K562 (cell line): ENCODE measurements around the gene MALAT1. TPM values are rescaled to one million over a fixed set of nuclear protein-coding genes. Genes with fewer than 3 reads are reported as not detected.
A peak's percentile ranks its signal among the peaks of the same experiment; 100 is the strongest.

Experiments used
- ATAC-seq: fragments of 200-7000 bp; cut with Tn5 transposase; 3 replicates; pipeline ENCODE4 v1.9.1; 2020; ENCODE audit warnings: moderate library complexity
- BruUV-seq: library from RNA; stranded (reverse); fragments of 400-500 nt; replicated peaks from 2 replicates; lab custom pipeline; 2021; lab: Mats Ljungman, UMichigan
- CTCF ChIA-PET: fragments of 300-600 bp; formaldehyde crosslinking; extraction: SDS; loops from one replicate; lab custom pipeline; 2021; ENCODE audit warnings: low intra/inter-chr PET ratio; lab: Yijun Ruan, JAX
- POLR2A ChIA-PET: fragments of 300-600, 350-650 bp; sonication (Branson Sonifier 250); formaldehyde crosslinking; extraction: SDS; loops from one replicate; lab custom pipeline; 2021; ENCODE audit warnings: antibody characterized with exemption, inconsistent platforms; lab: Yijun Ruan, JAX
- DNase-seq, 4 experiments: peaks; one replicate each; pipeline versions ENCODE4 v3.0.0 to v3.0.0-alpha.2; 2011 to 2018; ENCODE audit warnings: low spot score in 3 of 4, mixed read lengths in 3 of 4; ENCODE audit errors: extremely low read depth in 1 of 4
- FAIRE-seq: peaks from 2 replicates; lab custom pipeline; 2011; peaks lifted over from hg19 to GRCh38; lab: Jason Lieb, UNC
- H2AFZ ChIP-seq: 2 replicates; pipeline ENCODE4 v1.6.0; 2011; ENCODE audit warnings: low read depth, low read length, control low read depth, inconsistent platforms
- H3K27ac ChIP-seq: fragments of 200-600 bp; 3 replicates; pipeline ENCODE4 v1.8.0; 2011; ENCODE audit warnings: low read depth, mild to moderate bottlenecking, control low read depth, inconsistent platforms, low read length, moderate library complexity, mixed read lengths; ENCODE audit errors: extremely low read depth
- H3K27me3 ChIP-seq, 2 experiments: fragments of 300-600 bp in 1 of 2; 2 replicates in 1 of 2; 3 replicates in 1 of 2; pipeline versions ENCODE4 v1.6.0 to v1.8.0; 2011; ENCODE audit warnings: inconsistent platforms in 2 of 2, low read length in 2 of 2, mild to moderate bottlenecking in 1 of 2, mixed read lengths in 1 of 2, moderate library complexity in 1 of 2; ENCODE audit not compliant: control insufficient read depth in 2 of 2, insufficient read depth in 2 of 2
- H3K36me3 ChIP-seq: fragments of 300-600 bp; 3 replicates; pipeline ENCODE4 v1.8.0; 2011; ENCODE audit warnings: mild to moderate bottlenecking, low read length, inconsistent platforms; ENCODE audit not compliant: control insufficient read depth, insufficient read depth
- H3K4me1 ChIP-seq, 2 experiments: fragments of 200-600 bp in 1 of 2; replicated peaks in 1 of 2; 2 replicates in 1 of 2; 3 replicates in 1 of 2; pipeline versions ENCODE4 v1.5.1 to v1.8.0; 2011; ENCODE audit warnings: inconsistent platforms in 2 of 2, low read length in 2 of 2, mild to moderate bottlenecking in 1 of 2, mixed read lengths in 1 of 2, moderate library complexity in 1 of 2; ENCODE audit not compliant: control insufficient read depth in 2 of 2, insufficient read depth in 2 of 2
- H3K4me2 ChIP-seq: 2 replicates; pipeline ENCODE4 v1.6.1; 2011; ENCODE audit warnings: low read length, control low read depth, inconsistent platforms, mixed read lengths; ENCODE audit not compliant: insufficient read depth
- H3K4me3 ChIP-seq: fragments of 200-600 bp; sonication (generic), shearing (Covaris generic); 2 replicates; pipeline ENCODE4 v1.5.1; 2016; ENCODE audit warnings: control low read depth, inconsistent platforms
- H3K79me2 ChIP-seq: fragments of 200-600 bp; 3 replicates; pipeline ENCODE4 v1.8.0; 2011; ENCODE audit warnings: low read length, inconsistent platforms; ENCODE audit not compliant: control insufficient read depth, insufficient read depth
- H3K9ac ChIP-seq, 2 experiments: 2 replicates each; pipeline versions ENCODE4 v1.6.0 to v1.6.1; 2011; ENCODE audit warnings: low read depth in 2 of 2, low read length in 2 of 2, control low read depth in 1 of 2, inconsistent platforms in 1 of 2, mild to moderate bottlenecking in 1 of 2, mixed read lengths in 1 of 2; ENCODE audit not compliant: insufficient read depth in 1 of 2
- H3K9me1 ChIP-seq: one replicate; pipeline ENCODE4 v1.6.0; 2011; ENCODE audit warnings: inconsistent platforms, mild to moderate bottlenecking, low read length, moderate library complexity; ENCODE audit not compliant: control insufficient read depth, insufficient read depth
- H3K9me3 ChIP-seq: replicated peaks from 2 replicates; pipeline ENCODE4 v1.5.1; 2011; ENCODE audit warnings: low read depth, low read length, inconsistent platforms; ENCODE audit not compliant: control insufficient read depth, insufficient read depth
- H4K20me1 ChIP-seq: replicated peaks from 2 replicates; pipeline ENCODE4 v1.6.1; 2011; ENCODE audit warnings: low read length, inconsistent platforms, mixed read lengths; ENCODE audit not compliant: control insufficient read depth, insufficient read depth
- ATF1 ChIP-seq, 2 experiments: fragments of 450-650 bp in 1 of 2; IDR thresholded peaks; 2 replicates each; pipeline ENCODE4 v1.6.1; 2016; ENCODE audit warnings: missing compliant biosample characterization in 1 of 2, missing genetic modification characterization in 1 of 2
- BCOR ChIP-seq: fragments of 450-650 bp; IDR thresholded peaks from 2 replicates; pipeline ENCODE4 v1.6.1; 2016
- CBX1 ChIP-seq: sonication (generic); IDR thresholded peaks from 2 replicates; pipeline ENCODE4 v1.6.1; 2016; ENCODE audit warnings: antibody characterized with exemption, low read depth, mild to moderate bottlenecking
- FOSL1 ChIP-seq: fragments of 200-800 bp; sonication (Bioruptor generic); conservative IDR thresholded peaks from 2 replicates; pipeline ENCODE4 v1.6.1; 2016; ENCODE audit warnings: missing genetic modification characterization, missing compliant biosample characterization
- GABPB1 ChIP-seq: sonication (generic); formaldehyde crosslinking; IDR thresholded peaks from 2 replicates; pipeline ENCODE4 v1.8.0; 2022; ENCODE audit warnings: mild to moderate bottlenecking, missing genetic modification reagents
- GTF2A2 ChIP-seq: IDR thresholded peaks from 2 replicates; pipeline ENCODE4 v1.6.1; 2016; ENCODE audit warnings: mild to moderate bottlenecking, missing genetic modification characterization, missing compliant biosample characterization
- HDAC3 ChIP-seq: fragments of 450-650 bp; IDR thresholded peaks from 2 replicates; pipeline ENCODE4 v1.6.1; 2018; ENCODE audit warnings: borderline replicate concordance, mild to moderate bottlenecking, moderate library complexity; ENCODE audit not compliant: partially characterized antibody
- HOXB6 ChIP-seq: fragments of 250-450 bp; sonication (Bioruptor Pico); IDR thresholded peaks from 2 replicates; pipeline ENCODE4 v1.5.1; 2022; ENCODE audit warnings: mild to moderate bottlenecking, borderline replicate concordance
- LCOR ChIP-seq: sonication (generic); formaldehyde crosslinking; IDR thresholded peaks from 2 replicates; pipeline ENCODE4 v1.8.0; 2022; ENCODE audit warnings: mild to moderate bottlenecking, missing genetic modification reagents
- NCOR1 ChIP-seq: fragments of 450-650 bp; IDR thresholded peaks from 2 replicates; pipeline ENCODE4 v1.6.1; 2016; ENCODE audit warnings: mild to moderate bottlenecking, moderate library complexity
- NFIC ChIP-seq: fragments of 450-650 bp; IDR thresholded peaks from 2 replicates; pipeline ENCODE4 v1.6.1; 2017; ENCODE audit warnings: mild to moderate bottlenecking, inconsistent platforms
- PTRF ChIP-seq: fragments of 450-650 bp; IDR thresholded peaks from 2 replicates; pipeline ENCODE4 v1.6.1; 2016; ENCODE audit warnings: mild to moderate bottlenecking, missing genetic modification characterization, missing compliant biosample characterization
- RBM25 ChIP-seq: fragments of 200-400 bp; formaldehyde crosslinking; IDR thresholded peaks from 2 replicates; pipeline ENCODE4 v1.6.1; 2018; ENCODE audit warnings: low read length, low read depth, moderate library complexity; ENCODE audit not compliant: severe bottlenecking
- ZNF311 ChIP-seq: fragments of 250-450 bp; sonication (Bioruptor Pico); IDR thresholded peaks from 2 replicates; pipeline ENCODE4 v1.4.0; 2020; ENCODE audit warnings: mild to moderate bottlenecking, moderate library complexity
- ZNF583 ChIP-seq: fragments of 250-450 bp; sonication (Bioruptor Pico); IDR thresholded peaks from 2 replicates; pipeline ENCODE4 v1.4.0; 2020
- WGBS: fragments of 100-300 bp; shearing (Covaris generic); methylation state at CpG from one replicate; pipeline ENCODE4 v1.1.6; 2016; ENCODE audit warnings: low coverage, mixed read lengths; ENCODE audit not compliant: insufficient coverage; ENCODE audit errors: missing lambda C conversion rate; 5-methylcytosine and 5-hydroxymethylcytosine counted together
- in situ Hi-C: fragments of 300-500 bp; cut with MboI; formaldehyde crosslinking; loops from 4 replicates; pipeline ENCODE4 v1.15.0; 2018; ENCODE audit warnings: inconsistent platforms, mixed read lengths
- intact Hi-C: fragments of 100-400 bp; cut with micrococcal nuclease; formaldehyde crosslinking; loops from 2 replicates; pipeline ENCODE4 v1.14.2; 2022
- polyA plus RNA-seq, 8 experiments: library from polyadenylated mRNA; depleted of rRNA in 4 of 8; stranded (reverse) in 5 of 8; unstranded in 3 of 8; fragments of >200 nt; fragmentation: Nextera tagmentation in 2 of 8; fragmentation: Illumina TruSeq in 1 of 8; extraction: Ambion mirVana in 2 of 8; extraction: Trizol in 1 of 8; gene quantifications; 2 replicates each; pipeline versions ENCODE4 v1.2.1 to v1.2.3, GENCODE V29; 2011 to 2014; ENCODE audit warnings: inconsistent platforms in 1 of 8, missing spikeins in 1 of 8
- total RNA-seq, 7 experiments: library from RNA; depleted of rRNA in 6 of 7; stranded (reverse); fragments of >200 nt in 6 of 7; fragmentation: Illumina TruSeq in 2 of 7; extraction: Trizol in 2 of 7; gene quantifications; 2 replicates each; pipeline versions ENCODE4 v1.2.1 to v1.2.3, GENCODE V29; 2011 to 2021; ENCODE audit warnings: low replicate concordance in 1 of 7
- TF ChIP-seq, protein P1 (sequence below): fragments of 250-450 bp; sonication (Bioruptor Pico); IDR thresholded peaks from 2 replicates; pipeline ENCODE4 v1.5.0; 2021; ENCODE audit warnings: mild to moderate bottlenecking, borderline replicate concordance
- TF ChIP-seq, protein P2 (sequence below): sonication (generic); formaldehyde crosslinking; IDR thresholded peaks from 2 replicates; pipeline ENCODE4 v1.9.0; 2022; ENCODE audit warnings: mild to moderate bottlenecking, missing genetic modification reagents

The MALAT1 gene
- total and polyA plus RNA-seq, 9 of the 15 experiments (the other 6 are each of a cell fraction or from before 2014, with no cell fraction given), result 363 to 8,715 (median 2,351) TPM

DNA sequence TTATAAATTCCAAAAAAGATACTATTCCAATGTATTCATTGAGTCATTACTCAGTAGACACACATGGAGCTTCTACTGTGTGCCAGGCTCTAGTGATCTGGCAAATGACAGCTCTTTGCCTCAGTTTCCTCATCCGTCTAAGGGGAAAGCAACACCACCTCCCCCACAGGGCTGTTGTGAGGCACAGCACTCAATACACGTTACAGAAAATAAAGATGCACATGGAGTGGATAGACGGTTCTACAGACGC lies 6.5 kb upstream of the MALAT1 start:
- Histone ChIP-seq H3K79me2 (peaks cover 61% of the 10 kb centered on the region), H3K4me3 (peak overlapping the region; percentile 6; the same call in 1 of the 2 replicates), H3K27ac (peak overlapping the region; percentile 84), H3K4me1 (peaks cover 78 to 85% of the 10 kb centered on the region in 2 experiments), H3K9me3 (no peaks in the 10 kb centered on the region)
- 0 out of 2 replicates have a peak, but pooled peaks have one; percentile 4 for TF ChIP-seq ZNF583
- peak; percentile 61 for TF ChIP-seq LCOR (CRISPR knock-in tag)
- TF ChIP-seq BCOR, result peak; percentile 72; the same call in 1 of the 2 replicates
- TF ChIP-seq, protein P1, sequence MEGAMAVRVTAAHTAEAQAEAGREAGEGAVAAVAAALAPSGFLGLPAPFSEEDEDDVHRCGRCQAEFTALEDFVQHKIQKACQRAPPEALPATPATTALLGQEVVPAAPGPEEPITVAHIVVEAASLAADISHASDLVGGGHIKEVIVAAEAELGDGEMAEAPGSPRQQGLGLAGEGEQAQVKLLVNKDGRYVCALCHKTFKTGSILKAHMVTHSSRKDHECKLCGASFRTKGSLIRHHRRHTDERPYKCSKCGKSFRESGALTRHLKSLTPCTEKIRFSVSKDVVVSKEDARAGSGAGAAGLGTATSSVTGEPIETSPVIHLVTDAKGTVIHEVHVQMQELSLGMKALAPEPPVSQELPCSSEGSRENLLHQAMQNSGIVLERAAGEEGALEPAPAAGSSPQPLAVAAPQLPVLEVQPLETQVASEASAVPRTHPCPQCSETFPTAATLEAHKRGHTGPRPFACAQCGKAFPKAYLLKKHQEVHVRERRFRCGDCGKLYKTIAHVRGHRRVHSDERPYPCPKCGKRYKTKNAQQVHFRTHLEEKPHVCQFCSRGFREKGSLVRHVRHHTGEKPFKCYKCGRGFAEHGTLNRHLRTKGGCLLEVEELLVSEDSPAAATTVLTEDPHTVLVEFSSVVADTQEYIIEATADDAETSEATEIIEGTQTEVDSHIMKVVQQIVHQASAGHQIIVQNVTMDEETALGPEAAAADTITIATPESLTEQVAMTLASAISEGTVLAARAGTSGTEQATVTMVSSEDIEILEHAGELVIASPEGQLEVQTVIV (CRISPR knock-in tag), result no peak
- peak; percentile 32; the same call in 1 of the 2 replicates for TF ChIP-seq PTRF (tag)
- 0 out of 2 replicates have a peak, but pooled peaks have one; percentile 31 for TF ChIP-seq CBX1
- peak; percentile 13; the same call in 1 of the 2 replicates for TF ChIP-seq GABPB1
- 0 out of 2 replicates have a peak, but pooled peaks have one; percentile 3 for TF ChIP-seq FOSL1 (tag)
- TF ChIP-seq NCOR1, result no peak
- TF ChIP-seq, protein P2, sequence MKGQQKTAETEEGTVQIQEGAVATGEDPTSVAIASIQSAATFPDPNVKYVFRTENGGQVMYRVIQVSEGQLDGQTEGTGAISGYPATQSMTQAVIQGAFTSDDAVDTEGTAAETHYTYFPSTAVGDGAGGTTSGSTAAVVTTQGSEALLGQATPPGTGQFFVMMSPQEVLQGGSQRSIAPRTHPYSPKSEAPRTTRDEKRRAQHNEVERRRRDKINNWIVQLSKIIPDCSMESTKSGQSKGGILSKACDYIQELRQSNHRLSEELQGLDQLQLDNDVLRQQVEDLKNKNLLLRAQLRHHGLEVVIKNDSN (CRISPR knock-in tag), result no peak
- peak; percentile 52; the same call in 1 of the 2 replicates for TF ChIP-seq GTF2A2 (tag)
- no peak for TF ChIP-seq NFIC
- TF ChIP-seq ATF1 (CRISPR knock-in tag; IDR thresholded peaks at IDR 0.05), result no peak
- peak; percentile 13; the same call in 1 of the 2 replicates for TF ChIP-seq ATF1 (tag; IDR thresholded peaks at IDR 0.05)
- 0 out of 2 replicates have a peak, but pooled peaks have one; percentile 14 for TF ChIP-seq HOXB6 (CRISPR knock-in tag)
- TF ChIP-seq ZNF311 (CRISPR knock-in tag), result 0 out of 2 replicates have a peak, but pooled peaks have one; percentile 8
- peak; percentile 52 for TF ChIP-seq RBM25
- no peak for TF ChIP-seq HDAC3
- TF ChIP-seq, all 486 proteins: peak for 12
- no peaks in the 10 kb centered on the region for H3K27me3 ChIP-seq
- peaks cover 6% of the 10 kb centered on the region for H3K9me1 ChIP-seq
- in situ Hi-C loops, result no loop called here
- no peaks in the 10 kb centered on the region for H4K20me1 ChIP-seq
- ChIA-PET POLR2A (interaction anchor here (0.6 to 27.6 kb wide), 4 partner anchors 11 to 663 kb away, joined by 3 to 2118 read pairs (median 707); partner anchors contain the start of genes MALAT1 and NEAT1), CTCF (no interaction called here)
- H3K4me2 ChIP-seq, result peak overlapping the region; percentile 81
- ATAC-seq (no peak), DNase-seq (no peak), FAIRE-seq (no peak)
- intact Hi-C loops, result no loop called here
- WGBS, result 10% methylated on average over 4 of the region's 4 CpGs
- no TSS peak for BruUV-seq
- H2AFZ ChIP-seq, result peak overlapping the region; percentile 86
- peak overlapping the region; percentile 71 to 81 for H3K9ac ChIP-seq
- H3K36me3 ChIP-seq, result no peaks in the 10 kb centered on the region
